K562 (cell line): Measurements from ENCODE around the gene TRNAU1AP. TPM values are rescaled to one million over a fixed set of nuclear protein-coding genes. Genes with fewer than 3 reads are reported as not detected.

ENCODE experiments used
- ATAC-seq: fragments of 200-7000 bp; cut with Tn5 transposase; 3 replicates; pipeline ENCODE4 v1.9.1; 2020; ENCODE audit warnings: moderate library complexity
- BruUV-seq: library from RNA; stranded (reverse); fragments of 400-500 nt; replicated peaks from 2 replicates; lab custom pipeline; 2021; lab: Mats Ljungman, UMichigan
- CTCF ChIA-PET: fragments of 300-600 bp; formaldehyde crosslinking; extraction: SDS; loops from one replicate; lab custom pipeline; 2021; ENCODE audit warnings: low intra/inter-chr PET ratio; lab: Yijun Ruan, JAX
- POLR2A ChIA-PET: fragments of 300-600, 350-650 bp; sonication (Branson Sonifier 250); formaldehyde crosslinking; extraction: SDS; loops from one replicate; lab custom pipeline; 2021; ENCODE audit warnings: antibody characterized with exemption, inconsistent platforms; lab: Yijun Ruan, JAX
- DNase-seq, 4 experiments: peaks; one replicate each; pipeline versions ENCODE4 v3.0.0 to v3.0.0-alpha.2; 2011 to 2018; ENCODE audit warnings: low spot score in 3 of 4, mixed read lengths in 3 of 4; ENCODE audit errors: extremely low read depth in 1 of 4
- FAIRE-seq: peaks from 2 replicates; lab custom pipeline; 2011; peaks lifted over from hg19 to GRCh38; lab: Jason Lieb, UNC
- H2AFZ ChIP-seq: 2 replicates; pipeline ENCODE4 v1.6.0; 2011; ENCODE audit warnings: low read depth, low read length, control low read depth, inconsistent platforms
- H3K27ac ChIP-seq: fragments of 200-600 bp; 3 replicates; pipeline ENCODE4 v1.8.0; 2011; ENCODE audit warnings: low read depth, mild to moderate bottlenecking, control low read depth, inconsistent platforms, low read length, moderate library complexity, mixed read lengths; ENCODE audit errors: extremely low read depth
- H3K27me3 ChIP-seq, 2 experiments: fragments of 300-600 bp in 1 of 2; 2 replicates in 1 of 2; 3 replicates in 1 of 2; pipeline versions ENCODE4 v1.6.0 to v1.8.0; 2011; ENCODE audit warnings: inconsistent platforms in 2 of 2, low read length in 2 of 2, mild to moderate bottlenecking in 1 of 2, mixed read lengths in 1 of 2, moderate library complexity in 1 of 2; ENCODE audit not compliant: control insufficient read depth in 2 of 2, insufficient read depth in 2 of 2
- H3K36me3 ChIP-seq: fragments of 300-600 bp; 3 replicates; pipeline ENCODE4 v1.8.0; 2011; ENCODE audit warnings: mild to moderate bottlenecking, low read length, inconsistent platforms; ENCODE audit not compliant: control insufficient read depth, insufficient read depth
- H3K4me1 ChIP-seq, 2 experiments: fragments of 200-600 bp in 1 of 2; replicated peaks in 1 of 2; 2 replicates in 1 of 2; 3 replicates in 1 of 2; pipeline versions ENCODE4 v1.5.1 to v1.8.0; 2011; ENCODE audit warnings: inconsistent platforms in 2 of 2, low read length in 2 of 2, mild to moderate bottlenecking in 1 of 2, mixed read lengths in 1 of 2, moderate library complexity in 1 of 2; ENCODE audit not compliant: control insufficient read depth in 2 of 2, insufficient read depth in 2 of 2
- H3K4me2 ChIP-seq: 2 replicates; pipeline ENCODE4 v1.6.1; 2011; ENCODE audit warnings: low read length, control low read depth, inconsistent platforms, mixed read lengths; ENCODE audit not compliant: insufficient read depth
- H3K4me3 ChIP-seq: fragments of 200-600 bp; sonication (generic), shearing (Covaris generic); 2 replicates; pipeline ENCODE4 v1.5.1; 2016; ENCODE audit warnings: control low read depth, inconsistent platforms
- H3K79me2 ChIP-seq: fragments of 200-600 bp; 3 replicates; pipeline ENCODE4 v1.8.0; 2011; ENCODE audit warnings: low read length, inconsistent platforms; ENCODE audit not compliant: control insufficient read depth, insufficient read depth
- H3K9ac ChIP-seq, 2 experiments: 2 replicates each; pipeline versions ENCODE4 v1.6.0 to v1.6.1; 2011; ENCODE audit warnings: low read depth in 2 of 2, low read length in 2 of 2, control low read depth in 1 of 2, inconsistent platforms in 1 of 2, mild to moderate bottlenecking in 1 of 2, mixed read lengths in 1 of 2; ENCODE audit not compliant: insufficient read depth in 1 of 2
- H3K9me1 ChIP-seq: one replicate; pipeline ENCODE4 v1.6.0; 2011; ENCODE audit warnings: inconsistent platforms, mild to moderate bottlenecking, low read length, moderate library complexity; ENCODE audit not compliant: control insufficient read depth, insufficient read depth
- H3K9me3 ChIP-seq: replicated peaks from 2 replicates; pipeline ENCODE4 v1.5.1; 2011; ENCODE audit warnings: low read depth, low read length, inconsistent platforms; ENCODE audit not compliant: control insufficient read depth, insufficient read depth
- H4K20me1 ChIP-seq: replicated peaks from 2 replicates; pipeline ENCODE4 v1.6.1; 2011; ENCODE audit warnings: low read length, inconsistent platforms, mixed read lengths; ENCODE audit not compliant: control insufficient read depth, insufficient read depth
- CBFA2T2 ChIP-seq: fragments of 450-650 bp; conservative IDR thresholded peaks from 2 replicates; pipeline ENCODE4 v1.6.1; 2017; ENCODE audit warnings: mild to moderate bottlenecking
- CBX2 ChIP-seq: fragments of 200-600 bp; sonication (generic); IDR thresholded peaks from one replicate; pipeline ENCODE4 v1.6.1; 2012; ENCODE audit warnings: mild to moderate bottlenecking, low read length, inconsistent platforms; ENCODE audit not compliant: insufficient read depth, poor library complexity, severe bottlenecking
- FOXJ2 ChIP-seq: fragments of 200-800 bp; sonication (Bioruptor generic); IDR thresholded peaks from 2 replicates; pipeline ENCODE4 v1.6.1; 2016; ENCODE audit warnings: missing genetic modification characterization, missing compliant biosample characterization
- HNRNPH1 ChIP-seq: fragments of 200-400 bp; formaldehyde crosslinking; optimal IDR thresholded peaks from 2 replicates; pipeline ENCODE3; 2017; ENCODE audit warnings: low read depth, mild to moderate bottlenecking, low read length, moderate library complexity
- ILF3 ChIP-seq: fragments of 450-650 bp; IDR thresholded peaks from 2 replicates; pipeline ENCODE4 v1.6.1; 2018; ENCODE audit warnings: antibody characterized with exemption, mild to moderate bottlenecking, moderate library complexity, borderline replicate concordance
- KLF16 ChIP-seq: IDR thresholded peaks from 2 replicates; pipeline ENCODE4 v1.6.1; 2016; ENCODE audit warnings: antibody characterized with exemption
- PHTF2 ChIP-seq: fragments of 250-450 bp; sonication (Bioruptor Pico); IDR thresholded peaks from 2 replicates; pipeline ENCODE4 v1.5.0; 2021; ENCODE audit warnings: mild to moderate bottlenecking
- RAD51 ChIP-seq: fragments of 450-650 bp; IDR thresholded peaks from 2 replicates; pipeline ENCODE4 v1.7.1; 2016; ENCODE audit warnings: low read depth, mild to moderate bottlenecking, borderline replicate concordance
- WGBS: fragments of 100-300 bp; shearing (Covaris generic); methylation state at CpG from one replicate; pipeline ENCODE4 v1.1.6; 2016; ENCODE audit warnings: low coverage, mixed read lengths; ENCODE audit not compliant: insufficient coverage; ENCODE audit errors: missing lambda C conversion rate; 5-methylcytosine and 5-hydroxymethylcytosine counted together
- in situ Hi-C: fragments of 300-500 bp; cut with MboI; formaldehyde crosslinking; loops from 4 replicates; pipeline ENCODE4 v1.15.0; 2018; ENCODE audit warnings: inconsistent platforms, mixed read lengths
- intact Hi-C: fragments of 100-400 bp; cut with micrococcal nuclease; formaldehyde crosslinking; loops from 2 replicates; pipeline ENCODE4 v1.14.2; 2022
- polyA plus RNA-seq, 8 experiments: library from polyadenylated mRNA; depleted of rRNA in 4 of 8; stranded (reverse) in 5 of 8; unstranded in 3 of 8; fragments of >200 nt; fragmentation: Nextera tagmentation in 2 of 8; fragmentation: Illumina TruSeq in 1 of 8; extraction: Ambion mirVana in 2 of 8; extraction: Trizol in 1 of 8; gene quantifications; 2 replicates each; pipeline versions ENCODE4 v1.2.1 to v1.2.3, GENCODE V29; 2011 to 2014; ENCODE audit warnings: inconsistent platforms in 1 of 8, missing spikeins in 1 of 8
- total RNA-seq, 7 experiments: library from RNA; depleted of rRNA in 6 of 7; stranded (reverse); fragments of >200 nt in 6 of 7; fragmentation: Illumina TruSeq in 2 of 7; extraction: Trizol in 2 of 7; gene quantifications; 2 replicates each; pipeline versions ENCODE4 v1.2.1 to v1.2.3, GENCODE V29; 2011 to 2021; ENCODE audit warnings: low replicate concordance in 1 of 7
- TF ChIP-seq, protein P1 (sequence below): fragments of 450-650 bp; IDR thresholded peaks from 2 replicates; pipeline ENCODE4 v1.6.1; 2016; ENCODE audit warnings: low read depth, mild to moderate bottlenecking, moderate library complexity
- TF ChIP-seq, protein P2 (sequence below): fragments of 200-600 bp; sonication (generic); IDR thresholded peaks from one replicate; pipeline ENCODE4 v1.6.1; 2012; ENCODE audit warnings: mild to moderate bottlenecking, low read depth, low read length, inconsistent platforms

The TRNAU1AP gene
- total and polyA plus RNA-seq, 9 of the 15 experiments (the other 6 are each of a cell fraction or from before 2014, with no cell fraction given) = 34.9 to 110 (median 46.3) TPM

- Histone ChIP-seq H4K20me1 (0 out of 2 replicates have a peak, but pooled peaks cover 3% of the 10 kb centered on the region), H3K27ac (no peak overlapping the region), H3K4me2 (no peak overlapping the region), H3K9me1 (no peaks in the 10 kb centered on the region), H3K4me1 (peaks cover 0 to 4% of the 10 kb centered on the region in 2 experiments; a peak in 1 of 5 replicates), H3K4me3 (no peak overlapping the region), H2AFZ (no peak overlapping the region), H3K36me3 (peaks cover 91% of the 10 kb centered on the region), H3K9ac (no peak overlapping the region), H3K9me3 (no peaks in the 10 kb centered on the region), H3K79me2 (peaks cover 2% of the 10 kb centered on the region; the same call in 2 of the 3 replicates), H3K27me3 (no peaks in the 10 kb centered on the region)
- intact Hi-C loops (no loop called here), in situ Hi-C loops (no loop called here)
- ChIA-PET POLR2A (interaction anchor here (0.6 to 1.5 kb wide), 6 partner anchors 9 to 114 kb away, joined by 3 to 7 read pairs (median 4); partner anchors contain the start of gene RNU11), CTCF (no interaction called here)
- ATAC-seq (no peak), DNase-seq (no peak), FAIRE-seq (no peak)
- BruUV-seq = no TSS peak
- 87% methylated on average over 6 of the region's 6 CpGs for WGBS
- no peak for TF ChIP-seq ILF3
- no peak for TF ChIP-seq PHTF2 (CRISPR knock-in tag)
- TF ChIP-seq HNRNPH1 = no peak
- TF ChIP-seq FOXJ2 (tag) = no peak
- no peak for TF ChIP-seq CBX2
- no peak for TF ChIP-seq RAD51
- no peak for TF ChIP-seq KLF16
- TF ChIP-seq, protein P1, sequence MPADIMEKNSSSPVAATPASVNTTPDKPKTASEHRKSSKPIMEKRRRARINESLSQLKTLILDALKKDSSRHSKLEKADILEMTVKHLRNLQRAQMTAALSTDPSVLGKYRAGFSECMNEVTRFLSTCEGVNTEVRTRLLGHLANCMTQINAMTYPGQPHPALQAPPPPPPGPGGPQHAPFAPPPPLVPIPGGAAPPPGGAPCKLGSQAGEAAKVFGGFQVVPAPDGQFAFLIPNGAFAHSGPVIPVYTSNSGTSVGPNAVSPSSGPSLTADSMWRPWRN = no peak
- TF ChIP-seq CBFA2T2 = no peak
- TF ChIP-seq, protein P2, sequence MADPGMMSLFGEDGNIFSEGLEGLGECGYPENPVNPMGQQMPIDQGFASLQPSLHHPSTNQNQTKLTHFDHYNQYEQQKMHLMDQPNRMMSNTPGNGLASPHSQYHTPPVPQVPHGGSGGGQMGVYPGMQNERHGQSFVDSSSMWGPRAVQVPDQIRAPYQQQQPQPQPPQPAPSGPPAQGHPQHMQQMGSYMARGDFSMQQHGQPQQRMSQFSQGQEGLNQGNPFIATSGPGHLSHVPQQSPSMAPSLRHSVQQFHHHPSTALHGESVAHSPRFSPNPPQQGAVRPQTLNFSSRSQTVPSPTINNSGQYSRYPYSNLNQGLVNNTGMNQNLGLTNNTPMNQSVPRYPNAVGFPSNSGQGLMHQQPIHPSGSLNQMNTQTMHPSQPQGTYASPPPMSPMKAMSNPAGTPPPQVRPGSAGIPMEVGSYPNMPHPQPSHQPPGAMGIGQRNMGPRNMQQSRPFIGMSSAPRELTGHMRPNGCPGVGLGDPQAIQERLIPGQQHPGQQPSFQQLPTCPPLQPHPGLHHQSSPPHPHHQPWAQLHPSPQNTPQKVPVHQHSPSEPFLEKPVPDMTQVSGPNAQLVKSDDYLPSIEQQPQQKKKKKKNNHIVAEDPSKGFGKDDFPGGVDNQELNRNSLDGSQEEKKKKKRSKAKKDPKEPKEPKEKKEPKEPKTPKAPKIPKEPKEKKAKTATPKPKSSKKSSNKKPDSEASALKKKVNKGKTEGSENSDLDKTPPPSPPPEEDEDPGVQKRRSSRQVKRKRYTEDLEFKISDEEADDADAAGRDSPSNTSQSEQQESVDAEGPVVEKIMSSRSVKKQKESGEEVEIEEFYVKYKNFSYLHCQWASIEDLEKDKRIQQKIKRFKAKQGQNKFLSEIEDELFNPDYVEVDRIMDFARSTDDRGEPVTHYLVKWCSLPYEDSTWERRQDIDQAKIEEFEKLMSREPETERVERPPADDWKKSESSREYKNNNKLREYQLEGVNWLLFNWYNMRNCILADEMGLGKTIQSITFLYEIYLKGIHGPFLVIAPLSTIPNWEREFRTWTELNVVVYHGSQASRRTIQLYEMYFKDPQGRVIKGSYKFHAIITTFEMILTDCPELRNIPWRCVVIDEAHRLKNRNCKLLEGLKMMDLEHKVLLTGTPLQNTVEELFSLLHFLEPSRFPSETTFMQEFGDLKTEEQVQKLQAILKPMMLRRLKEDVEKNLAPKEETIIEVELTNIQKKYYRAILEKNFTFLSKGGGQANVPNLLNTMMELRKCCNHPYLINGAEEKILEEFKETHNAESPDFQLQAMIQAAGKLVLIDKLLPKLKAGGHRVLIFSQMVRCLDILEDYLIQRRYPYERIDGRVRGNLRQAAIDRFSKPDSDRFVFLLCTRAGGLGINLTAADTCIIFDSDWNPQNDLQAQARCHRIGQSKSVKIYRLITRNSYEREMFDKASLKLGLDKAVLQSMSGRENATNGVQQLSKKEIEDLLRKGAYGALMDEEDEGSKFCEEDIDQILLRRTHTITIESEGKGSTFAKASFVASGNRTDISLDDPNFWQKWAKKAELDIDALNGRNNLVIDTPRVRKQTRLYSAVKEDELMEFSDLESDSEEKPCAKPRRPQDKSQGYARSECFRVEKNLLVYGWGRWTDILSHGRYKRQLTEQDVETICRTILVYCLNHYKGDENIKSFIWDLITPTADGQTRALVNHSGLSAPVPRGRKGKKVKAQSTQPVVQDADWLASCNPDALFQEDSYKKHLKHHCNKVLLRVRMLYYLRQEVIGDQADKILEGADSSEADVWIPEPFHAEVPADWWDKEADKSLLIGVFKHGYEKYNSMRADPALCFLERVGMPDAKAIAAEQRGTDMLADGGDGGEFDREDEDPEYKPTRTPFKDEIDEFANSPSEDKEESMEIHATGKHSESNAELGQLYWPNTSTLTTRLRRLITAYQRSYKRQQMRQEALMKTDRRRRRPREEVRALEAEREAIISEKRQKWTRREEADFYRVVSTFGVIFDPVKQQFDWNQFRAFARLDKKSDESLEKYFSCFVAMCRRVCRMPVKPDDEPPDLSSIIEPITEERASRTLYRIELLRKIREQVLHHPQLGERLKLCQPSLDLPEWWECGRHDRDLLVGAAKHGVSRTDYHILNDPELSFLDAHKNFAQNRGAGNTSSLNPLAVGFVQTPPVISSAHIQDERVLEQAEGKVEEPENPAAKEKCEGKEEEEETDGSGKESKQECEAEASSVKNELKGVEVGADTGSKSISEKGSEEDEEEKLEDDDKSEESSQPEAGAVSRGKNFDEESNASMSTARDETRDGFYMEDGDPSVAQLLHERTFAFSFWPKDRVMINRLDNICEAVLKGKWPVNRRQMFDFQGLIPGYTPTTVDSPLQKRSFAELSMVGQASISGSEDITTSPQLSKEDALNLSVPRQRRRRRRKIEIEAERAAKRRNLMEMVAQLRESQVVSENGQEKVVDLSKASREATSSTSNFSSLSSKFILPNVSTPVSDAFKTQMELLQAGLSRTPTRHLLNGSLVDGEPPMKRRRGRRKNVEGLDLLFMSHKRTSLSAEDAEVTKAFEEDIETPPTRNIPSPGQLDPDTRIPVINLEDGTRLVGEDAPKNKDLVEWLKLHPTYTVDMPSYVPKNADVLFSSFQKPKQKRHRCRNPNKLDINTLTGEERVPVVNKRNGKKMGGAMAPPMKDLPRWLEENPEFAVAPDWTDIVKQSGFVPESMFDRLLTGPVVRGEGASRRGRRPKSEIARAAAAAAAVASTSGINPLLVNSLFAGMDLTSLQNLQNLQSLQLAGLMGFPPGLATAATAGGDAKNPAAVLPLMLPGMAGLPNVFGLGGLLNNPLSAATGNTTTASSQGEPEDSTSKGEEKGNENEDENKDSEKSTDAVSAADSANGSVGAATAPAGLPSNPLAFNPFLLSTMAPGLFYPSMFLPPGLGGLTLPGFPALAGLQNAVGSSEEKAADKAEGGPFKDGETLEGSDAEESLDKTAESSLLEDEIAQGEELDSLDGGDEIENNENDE = no peak
Measured at GRCh38 chr1:28534671-28535070, 18.2 kb upstream of the TRNAU1AP start.
